ENCODE measurements around the gene IFIH1. TPM values are rescaled to one million over a fixed set of nuclear protein-coding genes. Genes with fewer than 3 reads are reported as not detected.
A peak's percentile ranks its signal among the peaks of the same experiment; 100 is the strongest.

Gene IFIH1
- polyA plus RNA-seq, 1 of the 3 experiments (the other 2 are of a cell fraction) = 1.0 TPM

DNA sequence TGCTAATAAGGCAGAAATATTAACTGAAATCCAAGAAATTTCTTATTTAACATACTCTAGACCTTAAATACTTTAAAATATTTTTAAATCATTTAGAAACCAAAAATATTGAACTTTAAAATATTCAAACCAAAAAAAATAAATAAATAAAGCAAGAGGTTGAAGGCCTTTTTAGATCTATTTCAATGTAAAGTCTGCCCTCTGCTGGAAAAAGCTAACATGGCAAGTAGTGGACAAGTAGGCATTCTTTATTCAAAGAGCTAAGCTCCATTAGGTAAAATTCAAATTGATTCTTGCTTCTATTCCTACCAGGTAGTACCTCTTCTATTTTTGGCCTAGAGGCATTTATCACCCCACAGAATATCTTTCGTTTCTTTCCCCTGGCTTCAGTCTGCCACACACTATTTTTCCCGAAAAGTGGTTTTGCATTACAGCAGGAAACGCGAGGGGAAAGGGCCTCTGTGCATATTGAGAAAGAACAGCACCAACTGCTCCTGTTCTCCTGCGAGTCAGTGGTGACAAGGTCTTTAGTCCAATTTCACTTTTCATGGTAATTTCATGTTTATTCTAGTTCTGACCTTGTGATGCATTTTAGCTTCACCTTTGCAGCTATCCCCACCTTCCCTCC lies 20.4 kb downstream of the IFIH1 start:
- peak; percentile 32 for DNase-seq
- no peak overlapping the region for H3K9ac ChIP-seq
- WGBS (ENCODE audit: low lambda C conversion rate) = 60% methylated on average over 5 of the region's 5 CpGs
- TF ChIP-seq GABPA (IDR thresholded peaks at IDR 0.05; ENCODE audit: low read depth) = no peak
- TF ChIP-seq RAD21 (IDR thresholded peaks at IDR 0.05; ENCODE audit: low read length) = peak; percentile 85
- no peak for TF ChIP-seq FOSL2 (IDR thresholded peaks at IDR 0.05; ENCODE audit: borderline replicate concordance, low read depth)
- TF ChIP-seq, protein P1, sequence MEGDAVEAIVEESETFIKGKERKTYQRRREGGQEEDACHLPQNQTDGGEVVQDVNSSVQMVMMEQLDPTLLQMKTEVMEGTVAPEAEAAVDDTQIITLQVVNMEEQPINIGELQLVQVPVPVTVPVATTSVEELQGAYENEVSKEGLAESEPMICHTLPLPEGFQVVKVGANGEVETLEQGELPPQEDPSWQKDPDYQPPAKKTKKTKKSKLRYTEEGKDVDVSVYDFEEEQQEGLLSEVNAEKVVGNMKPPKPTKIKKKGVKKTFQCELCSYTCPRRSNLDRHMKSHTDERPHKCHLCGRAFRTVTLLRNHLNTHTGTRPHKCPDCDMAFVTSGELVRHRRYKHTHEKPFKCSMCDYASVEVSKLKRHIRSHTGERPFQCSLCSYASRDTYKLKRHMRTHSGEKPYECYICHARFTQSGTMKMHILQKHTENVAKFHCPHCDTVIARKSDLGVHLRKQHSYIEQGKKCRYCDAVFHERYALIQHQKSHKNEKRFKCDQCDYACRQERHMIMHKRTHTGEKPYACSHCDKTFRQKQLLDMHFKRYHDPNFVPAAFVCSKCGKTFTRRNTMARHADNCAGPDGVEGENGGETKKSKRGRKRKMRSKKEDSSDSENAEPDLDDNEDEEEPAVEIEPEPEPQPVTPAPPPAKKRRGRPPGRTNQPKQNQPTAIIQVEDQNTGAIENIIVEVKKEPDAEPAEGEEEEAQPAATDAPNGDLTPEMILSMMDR (IDR thresholded peaks at IDR 0.05) = peak; percentile 86
- TF ChIP-seq SMC3 (IDR thresholded peaks at IDR 0.05; ENCODE audit: low read depth, low read length) = peak; percentile 64
- ChIA-PET POLR2A (no interaction called here), CTCF (interaction anchor here (0.6 to 9.4 kb wide), 43 partner anchors 8 to 1047 kb away, joined by 3 to 104 read pairs (median 4); partner anchors contain the start of gene IFIH1)
- H3K4me3 ChIP-seq (ENCODE audit: low read depth in 2 of 2, low read length in 1 of 2) = no peak overlapping the region; a peak in 1 of 4 replicates
- peaks cover 0 to 7% of the 10 kb centered on the region in 2 experiments; a peak in 2 of 4 replicates for H3K4me1 ChIP-seq (ENCODE audit: control insufficient read depth in 1 of 2, insufficient read depth in 2 of 2, low read depth in 1 of 2, low read length in 1 of 2)
- no peak overlapping the region for H3K4me2 ChIP-seq
- no peaks in the 10 kb centered on the region for H3K9me2 ChIP-seq
- H4K20me1 ChIP-seq (ENCODE audit: insufficient read depth) = no peaks in the 10 kb centered on the region
- no peaks in the 10 kb centered on the region for H3K9me3 ChIP-seq
- no peaks in the 10 kb centered on the region for H3K79me2 ChIP-seq (ENCODE audit: insufficient read depth)
- no peaks in the 10 kb centered on the region for H3K27me3 ChIP-seq (ENCODE audit: insufficient read depth)
- no peaks in the 10 kb centered on the region for H3K36me3 ChIP-seq (replicated peaks in 1 of 2; ENCODE audit: control insufficient read depth in 1 of 2, insufficient read depth in 2 of 2, low read length in 1 of 2)
- H2AFZ ChIP-seq (ENCODE audit: low read depth) = no peak overlapping the region
- no peak overlapping the region for H3K27ac ChIP-seq (ENCODE audit: low read depth in 2 of 2, low read length in 1 of 2)
- H3F3A ChIP-seq (replicated peaks; ENCODE audit: insufficient read depth) = peaks cover 7% of the 10 kb centered on the region

DNA sequence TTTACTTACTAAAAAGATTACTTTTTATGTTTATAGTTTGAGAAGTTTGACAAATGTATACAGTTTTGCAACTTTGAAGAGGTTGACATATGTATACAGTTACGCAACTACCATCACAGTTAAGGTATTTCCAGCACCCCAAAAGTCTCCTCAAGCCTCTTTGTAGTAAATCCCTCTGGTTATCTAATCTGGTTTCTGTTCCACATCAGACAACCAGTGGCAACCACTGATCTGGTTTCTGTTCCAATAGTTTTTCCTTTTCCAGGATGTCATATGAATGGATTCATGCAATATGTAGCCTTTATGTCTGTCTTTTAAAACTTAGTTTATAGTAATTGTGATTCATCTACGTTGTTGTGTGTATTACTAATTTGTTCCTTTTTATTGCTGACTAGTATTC lies 23.5 kb downstream of the IFIH1 start:
- WGBS (ENCODE audit: low lambda C conversion rate) = 70% methylated on average over 2 of the region's 2 CpGs
- CTCF ChIA-PET = interaction anchor here (1.3 to 9.4 kb wide), 2 partner anchors 74 to 142 kb away, joined by 4 to 104 read pairs; no protein-coding TSS in a partner anchor
- TF ChIP-seq SIN3A (IDR thresholded peaks at IDR 0.05; ENCODE audit: borderline replicate concordance, low read depth, low read length) (no peak), USF2 (IDR thresholded peaks at IDR 0.05; ENCODE audit: borderline replicate concordance, low read depth, low read length) (no peak), FOSL2 (IDR thresholded peaks at IDR 0.05; ENCODE audit: borderline replicate concordance, low read depth) (no peak), IRF3 (IDR thresholded peaks at IDR 0.05; ENCODE audit: low read depth, low read length) (no peak), ZBTB33 (IDR thresholded peaks at IDR 0.05; ENCODE audit: borderline replicate concordance, low read depth) (no peak), RCOR1 (IDR thresholded peaks at IDR 0.05; ENCODE audit: low read length) (no peak)
- TF ChIP-seq, protein P1 (IDR thresholded peaks at IDR 0.05) = no peak

More for the DNA sequence above, 23.5 kb downstream of the IFIH1 start:
- Histone ChIP-seq H3K4me3 (ENCODE audit: low read depth in 2 of 2, low read length in 1 of 2) (no peak overlapping the region), H3K4me2 (no peak overlapping the region), H3F3A (replicated peaks; ENCODE audit: insufficient read depth) (peaks cover 11% of the 10 kb centered on the region), H3K9me3 (no peaks in the 10 kb centered on the region), H3K27ac (ENCODE audit: low read depth in 2 of 2, low read length in 1 of 2) (no peak overlapping the region), H3K9me2 (no peaks in the 10 kb centered on the region), H3K9ac (no peak overlapping the region), H4K20me1 (ENCODE audit: insufficient read depth) (no peaks in the 10 kb centered on the region), H3K4me1 (ENCODE audit: control insufficient read depth in 1 of 2, insufficient read depth in 2 of 2, low read depth in 1 of 2, low read length in 1 of 2) (peaks cover 0 to 11% of the 10 kb centered on the region in 2 experiments; a peak in 2 of 4 replicates), H3K36me3 (replicated peaks in 1 of 2; ENCODE audit: control insufficient read depth in 1 of 2, insufficient read depth in 2 of 2, low read length in 1 of 2) (peaks cover 0 to 3% of the 10 kb centered on the region in 2 experiments), H3K79me2 (ENCODE audit: insufficient read depth) (no peaks in the 10 kb centered on the region), H2AFZ (ENCODE audit: low read depth) (no peak overlapping the region), H3K27me3 (ENCODE audit: insufficient read depth) (no peaks in the 10 kb centered on the region)
- DNase-seq = no peak
- POLR2A ChIA-PET = no interaction called here

All from SK-N-SH (cell line).